Thyroid gland (tissue), 4 donors: ENCODE results near the gene RAB40B.

ENCODE experiments used
- CTCF ChIP-seq, 6 experiments: fragments of 200-600 bp in 3 of 6; fragments of 450-650 bp in 3 of 6; sonication (generic) in 3 of 6; IDR thresholded peaks; one replicate each; pipeline ENCODE4 v1.5.1; 2016 to 2019; ENCODE audit warnings: antibody characterized with exemption in 6 of 6, mild to moderate bottlenecking in 2 of 6, inconsistent platforms in 1 of 6, moderate library complexity in 1 of 6
- POLR2A ChIP-seq, 2 donors: fragments of 450-650 bp; IDR thresholded peaks; one replicate each; pipeline ENCODE4 v1.6.1; 2017; ENCODE audit warnings: antibody characterized with exemption in 2 of 2, mild to moderate bottlenecking in 2 of 2, moderate library complexity in 1 of 2

DNA sequence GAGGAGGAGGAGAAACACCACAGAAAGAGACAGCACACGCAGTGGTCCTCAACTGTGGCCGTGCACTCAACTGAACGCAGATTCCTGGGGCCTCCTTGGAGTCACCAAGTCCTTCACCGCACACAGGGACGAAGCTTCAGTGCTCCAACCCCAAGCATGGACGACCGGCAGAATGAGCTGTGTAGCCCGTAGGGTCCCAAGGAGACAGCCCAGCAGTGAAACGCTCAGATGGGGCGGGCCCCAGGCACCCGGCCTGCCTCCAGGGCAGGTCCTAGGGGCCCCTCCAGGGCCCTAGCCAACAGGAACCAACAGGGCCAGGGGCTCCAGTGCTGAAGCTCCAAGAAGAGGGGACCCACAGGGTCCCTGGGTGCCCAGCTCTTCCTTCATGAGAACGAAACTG, 13.2 kb downstream of the RAB40B start:
- no peak for TF ChIP-seq CTCF (IDR thresholded peaks at IDR 0.05)
- TF ChIP-seq POLR2A (IDR thresholded peaks at IDR 0.05): no peak
